Body of pancreas (tissue), 4 donors: ENCODE results near the gene ENDOD1. TPM values are rescaled to one million over a fixed set of nuclear protein-coding genes. Genes with fewer than 3 reads are reported as not detected.

Experiments used
- ATAC-seq: fragments of 150-250 bp; one replicate; pipeline ENCODE4 v1.9.1; 2016
- DNase-seq, 4 donors: peaks; one replicate each; pipeline ENCODE4 v3.0.0-alpha.2; 2019
- H3K27ac ChIP-seq, 4 donors: fragments of 200-600 bp; sonication (generic); 1 replicate in 3 of 4; 2 replicates in 1 of 4; pipeline versions ENCODE4 v1.5.1 to v1.6.1; 2016 to 2019; ENCODE audit warnings: mild to moderate bottlenecking in 1 of 4, mixed read lengths in 1 of 4, moderate library complexity in 1 of 4
- H3K27me3 ChIP-seq, 2 donors: fragments of 200-600 bp; sonication (generic); one replicate each; pipeline ENCODE4 v1.6.0; 2016; ENCODE audit warnings: mild to moderate bottlenecking in 1 of 2
- H3K36me3 ChIP-seq, 2 donors: fragments of 200-600 bp; sonication (generic); replicated peaks in 1 of 2; 2 replicates each; pipeline ENCODE4 v1.5.1; 2016; ENCODE audit warnings: low read depth in 2 of 2; ENCODE audit not compliant: insufficient read depth in 1 of 2
- H3K4me1 ChIP-seq: fragments of 200-600 bp; sonication (generic); one replicate; pipeline ENCODE4 v1.6.0; 2016
- H3K4me3 ChIP-seq, 2 donors: fragments of 200-600 bp; sonication (generic); 1 replicate in 1 of 2; 2 replicates in 1 of 2; pipeline ENCODE4 v1.5.1; 2016 to 2019
- H3K9me3 ChIP-seq, 3 donors: fragments of 200-600 bp; sonication (generic); 1 replicate in 2 of 3; 2 replicates in 1 of 3; pipeline ENCODE4 v1.5.1; 2016
- CTCF ChIP-seq, 7 experiments: fragments of 450-650 bp in 4 of 7; fragments of 200-600 bp in 3 of 7; sonication (generic) in 3 of 7; IDR thresholded peaks; one replicate each; pipeline ENCODE4 v1.5.1; 2016 to 2019; ENCODE audit warnings: antibody characterized with exemption in 7 of 7
- POLR2A ChIP-seq, 3 donors: fragments of 450-650 bp; IDR thresholded peaks; one replicate each; pipeline ENCODE4 v1.6.1; 2016; ENCODE audit warnings: antibody characterized with exemption in 3 of 3, mild to moderate bottlenecking in 2 of 3
- WGBS, 2 donors: methylation state at CpG; one replicate each; pipeline ENCODE4 v1.1.5; 2017; 5-methylcytosine and 5-hydroxymethylcytosine counted together
- intact Hi-C: fragments of 100-400 bp; cut with DNase I; formaldehyde crosslinking; loops from one replicate; pipeline ENCODE4 v1.15.1; 2023
- total RNA-seq, 2 donors: library from RNA; depleted of rRNA; stranded (reverse); fragments of >200 nt; gene quantifications; one replicate each; pipeline ENCODE4 v1.1.0, GENCODE V29; 2016

ENDOD1 gene
- total RNA-seq, 2 donors from 2014 or later, result 8.6 to 13.7 TPM

DNA sequence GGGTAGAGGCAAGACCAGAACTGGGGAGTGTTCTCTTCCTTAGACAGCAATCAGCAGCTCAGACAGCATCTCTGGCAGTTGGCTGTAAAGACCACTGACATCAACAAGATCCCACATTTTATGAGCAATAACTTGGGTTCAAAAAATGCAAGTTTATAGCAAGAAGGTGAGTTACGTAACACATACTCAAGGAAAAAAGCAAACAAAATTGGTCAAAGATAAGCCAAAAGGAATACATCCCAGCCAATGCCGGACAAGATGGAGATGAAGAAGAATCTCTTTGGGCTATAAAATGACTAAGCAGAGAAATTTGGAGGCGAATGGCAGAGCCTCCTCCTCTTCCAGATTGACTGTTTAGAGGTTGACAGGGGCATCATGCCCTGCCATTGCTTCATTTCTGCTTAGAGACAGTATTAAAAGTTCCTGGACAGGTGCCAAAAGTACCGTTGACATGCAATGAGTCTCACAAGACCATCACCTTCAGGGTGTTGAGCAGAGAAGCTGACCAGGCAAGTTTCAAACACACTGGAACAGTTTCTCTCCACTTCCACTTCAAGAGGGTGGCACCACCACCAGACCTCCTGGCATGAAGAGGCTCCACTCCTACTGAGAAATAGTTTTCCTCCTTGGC lies 55.9 kb downstream of the ENDOD1 start:
- no peak for ATAC-seq

DNA sequence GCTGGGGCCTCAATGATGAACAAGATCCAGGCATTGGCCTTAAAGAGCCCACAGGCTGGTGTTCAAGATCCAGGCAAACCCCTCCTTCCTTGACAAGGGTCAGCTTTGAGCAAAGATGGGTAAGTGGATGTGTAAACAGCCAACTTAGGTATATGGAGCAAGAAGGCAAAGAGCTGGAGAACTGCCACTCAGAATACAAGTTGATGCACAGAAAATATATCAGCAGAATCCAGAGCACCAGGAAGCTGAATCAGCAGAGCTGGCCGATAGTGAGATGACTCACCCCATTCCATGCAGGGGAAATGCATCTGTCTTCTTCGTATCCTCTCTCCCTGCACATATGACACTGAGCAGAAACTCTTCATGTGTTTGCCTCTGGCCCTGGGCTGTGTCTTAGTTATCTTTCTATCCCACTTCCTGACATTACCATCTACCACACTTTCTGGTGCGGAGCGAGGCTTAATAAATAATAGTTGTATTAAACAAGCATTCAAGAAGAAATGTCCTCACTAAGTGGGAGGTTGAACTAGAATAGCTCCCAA lies 57.8 kb downstream of the ENDOD1 start:
- Histone ChIP-seq H3K9me3 (no peaks in the 10 kb centered on the region), H3K27me3 (no peaks in the 10 kb centered on the region), H3K4me3 (no peak overlapping the region), H3K27ac (peak overlapping the region in 1 of 4 donors; percentile 14), H3K4me1 (peaks cover 21% of the 10 kb centered on the region), H3K36me3 (no peaks in the 10 kb centered on the region)
- DNase-seq (peak in 3 of 4 donors; percentile 14 to 49 (median 17)), ATAC-seq (no peak)
- WGBS, 2 donors, result 53 to 69% methylated on average over 4 of the region's 4 CpGs
- intact Hi-C loops, result no loop called here
- TF ChIP-seq POLR2A (IDR thresholded peaks at IDR 0.05) (no peak), CTCF (IDR thresholded peaks at IDR 0.05) (no peak)

More for the DNA sequence above, 55.9 kb downstream of the ENDOD1 start:
- no peak for DNase-seq
- Histone ChIP-seq H3K27ac (no peak overlapping the region), H3K4me3 (no peak overlapping the region), H3K27me3 (no peaks in the 10 kb centered on the region), H3K9me3 (no peaks in the 10 kb centered on the region), H3K4me1 (peaks cover 15% of the 10 kb centered on the region), H3K36me3 (no peaks in the 10 kb centered on the region)
- intact Hi-C loops, result no loop called here
- WGBS, 2 donors, result 51 to 68% methylated on average over 4 of the region's 4 CpGs
- TF ChIP-seq POLR2A (IDR thresholded peaks at IDR 0.05) (no peak), CTCF (IDR thresholded peaks at IDR 0.05) (no peak)

DNA sequence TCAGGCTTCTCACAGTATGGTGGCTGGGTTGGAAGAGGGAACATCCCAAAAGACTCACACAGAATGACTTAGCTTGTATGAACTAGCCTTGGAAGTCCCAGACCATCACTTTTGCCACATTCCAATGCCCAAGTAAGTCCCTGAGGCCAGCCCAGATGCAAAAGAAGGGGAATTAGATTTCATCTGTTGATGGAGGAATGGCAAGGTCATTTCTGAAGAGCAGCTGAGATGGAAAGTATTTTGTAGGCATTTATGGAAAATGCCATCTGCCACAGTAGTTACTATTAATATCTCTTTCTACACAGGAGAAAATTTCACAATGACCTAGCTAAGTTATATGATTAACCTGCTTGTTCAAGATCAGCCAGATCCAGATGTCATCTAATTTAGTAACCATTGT lies 58.8 kb downstream of the ENDOD1 start:
- Histone ChIP-seq H3K27ac (peak overlapping the region in 1 of 4 donors; percentile 89), H3K9me3 (no peaks in the 10 kb centered on the region), H3K27me3 (no peaks in the 10 kb centered on the region), H3K36me3 (no peaks in the 10 kb centered on the region), H3K4me1 (peaks cover 21% of the 10 kb centered on the region), H3K4me3 (no peak overlapping the region)
- ATAC-seq, result no peak
- DNase-seq, result no peak
- TF ChIP-seq CTCF (IDR thresholded peaks at IDR 0.05) (no peak), POLR2A (IDR thresholded peaks at IDR 0.05) (no peak)
- intact Hi-C loops, result no loop called here

DNA sequence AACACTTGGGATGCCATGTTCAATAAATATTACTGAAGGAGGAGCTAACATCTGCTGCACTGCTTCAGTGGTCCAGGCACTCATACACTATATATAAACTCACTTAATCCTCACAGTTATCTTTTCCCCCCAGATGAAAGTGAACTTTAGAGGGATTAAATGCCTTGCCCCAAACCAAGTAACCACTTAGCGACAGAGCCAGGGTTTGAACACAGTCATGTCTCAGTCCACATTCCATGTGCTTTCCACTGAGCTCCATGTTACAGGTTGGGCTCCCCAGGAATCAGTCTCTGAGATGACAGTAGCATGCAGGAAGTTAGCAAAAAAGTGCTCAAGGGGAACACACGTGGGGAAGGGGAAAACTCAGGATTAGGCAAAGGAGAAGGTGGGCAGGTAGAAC lies 59.3 kb downstream of the ENDOD1 start:
- ATAC-seq (no peak), DNase-seq (no peak)
- 47 to 59% methylated on average over 2 of the region's 2 CpGs for WGBS, 2 donors
- H3K9me3 ChIP-seq, result no peaks in the 10 kb centered on the region
- H3K4me3 ChIP-seq, result no peak overlapping the region
- no peaks in the 10 kb centered on the region for H3K36me3 ChIP-seq
- peaks cover 21% of the 10 kb centered on the region for H3K4me1 ChIP-seq
- H3K27ac ChIP-seq, result peak overlapping the region; percentile 31 to 89 (median 65)
- intact Hi-C loops, result no loop called here
- no peaks in the 10 kb centered on the region for H3K27me3 ChIP-seq
- TF ChIP-seq CTCF (IDR thresholded peaks at IDR 0.05), result no peak
- no peak for TF ChIP-seq POLR2A (IDR thresholded peaks at IDR 0.05)
